HPDE6-E6E7 (cell line): Measurements from ENCODE around the gene NDUFC1.
A peak's percentile ranks its signal among the peaks of the same experiment; 100 is the strongest.

Source experiments
- DNase-seq: peaks from one replicate; pipeline ENCODE4 v3.0.0; 2011; ENCODE audit warnings: missing footprints; ENCODE audit errors: extremely low spot score

NDUFC1 gene

DNA sequence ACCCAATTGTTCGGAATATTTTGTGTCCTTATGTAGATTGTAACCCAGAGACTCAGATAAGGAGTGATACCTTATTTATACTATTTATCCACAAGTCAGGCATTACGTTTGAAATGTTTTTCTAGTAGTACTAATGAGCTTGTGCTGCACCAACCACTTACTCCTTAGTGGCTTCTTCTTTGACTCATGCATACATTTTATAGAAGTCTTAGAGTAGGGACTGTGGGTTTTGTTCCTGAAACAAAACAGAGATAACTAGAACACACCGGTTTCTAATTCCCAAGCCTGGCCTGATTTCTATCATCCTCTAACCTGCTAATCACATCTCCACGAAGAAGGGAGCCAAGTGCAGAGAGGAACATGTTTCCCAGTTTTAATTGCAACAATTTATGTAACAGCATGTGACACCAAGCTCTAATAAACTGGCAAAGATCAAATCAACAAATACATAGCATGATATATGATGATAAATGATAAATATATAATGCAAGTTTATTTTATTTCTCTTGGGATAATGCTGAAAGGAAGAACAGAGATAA lies 54.5 kb downstream of the NDUFC1 start:
- DNase-seq: no peak

GRCh38 chr4:139247241-139247640 lies 55.0 kb downstream of the NDUFC1 start:
- no peak for DNase-seq

DNA sequence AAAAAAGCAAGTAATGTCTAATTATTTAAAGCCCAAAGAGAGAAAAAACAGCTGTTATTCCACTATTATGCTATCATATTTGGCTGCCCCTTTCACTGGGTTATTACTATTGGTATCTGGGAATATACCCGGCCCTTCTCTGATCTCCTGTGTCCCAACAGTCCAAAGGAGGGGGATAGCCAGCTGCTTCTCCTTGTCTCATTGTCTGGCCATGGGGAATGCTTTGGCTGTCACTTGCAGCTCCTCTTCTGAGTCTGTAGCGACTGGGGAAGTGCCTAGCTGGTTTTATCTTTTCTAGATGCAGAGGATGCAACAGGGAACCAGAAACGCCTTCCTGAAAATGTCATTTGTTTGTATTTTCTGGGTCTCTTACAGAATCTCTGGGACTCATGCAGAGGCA lies 56.1 kb downstream of the NDUFC1 start:
- no peak for DNase-seq

GRCh38 chr4:139245590-139245989 lies 56.7 kb downstream of the NDUFC1 start:
- DNase-seq: no peak

DNA sequence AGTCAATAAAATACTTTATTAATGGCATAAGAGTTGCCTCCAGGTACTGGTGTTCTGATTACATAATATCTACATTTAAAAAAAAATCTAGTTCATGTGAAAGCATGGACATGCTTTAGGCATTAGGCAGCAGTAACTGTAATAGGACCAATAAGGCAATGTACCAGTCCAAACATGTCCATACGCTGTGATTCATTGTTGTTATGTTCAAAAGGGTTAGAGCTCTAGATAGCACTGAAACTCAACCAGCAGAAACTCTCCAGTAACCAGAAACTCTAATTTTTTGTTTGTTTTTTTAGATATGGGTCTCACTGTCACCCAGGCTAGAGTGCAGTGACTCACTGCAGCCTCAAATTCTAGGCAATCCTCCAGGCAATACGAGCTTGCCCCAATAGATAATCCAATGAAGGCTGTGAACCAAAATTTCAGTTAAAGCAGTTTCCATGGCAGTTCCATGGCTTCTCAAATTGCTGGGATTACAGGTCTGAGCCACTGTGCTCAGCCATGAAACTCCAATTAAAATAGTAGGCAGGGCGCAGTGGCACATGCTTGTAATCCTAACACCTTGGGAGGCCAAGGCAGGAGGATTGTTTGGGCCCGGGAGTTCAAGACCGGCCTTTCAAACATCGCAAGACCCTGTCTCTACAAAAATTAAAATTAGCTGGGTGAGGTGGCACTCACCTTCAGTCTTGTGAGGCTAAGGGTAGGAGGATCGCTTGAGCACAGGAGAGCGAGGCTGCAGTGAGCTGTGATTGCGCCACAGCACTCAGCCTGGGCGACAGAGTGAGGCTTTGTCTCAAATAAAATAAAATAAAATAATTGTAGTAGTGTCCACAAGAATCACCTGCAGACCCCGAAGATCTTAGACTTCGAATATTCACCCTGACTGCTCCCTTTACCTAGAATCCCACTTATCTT lies 58.6 kb downstream of the NDUFC1 start:
- peak; percentile 81 for DNase-seq

DNA sequence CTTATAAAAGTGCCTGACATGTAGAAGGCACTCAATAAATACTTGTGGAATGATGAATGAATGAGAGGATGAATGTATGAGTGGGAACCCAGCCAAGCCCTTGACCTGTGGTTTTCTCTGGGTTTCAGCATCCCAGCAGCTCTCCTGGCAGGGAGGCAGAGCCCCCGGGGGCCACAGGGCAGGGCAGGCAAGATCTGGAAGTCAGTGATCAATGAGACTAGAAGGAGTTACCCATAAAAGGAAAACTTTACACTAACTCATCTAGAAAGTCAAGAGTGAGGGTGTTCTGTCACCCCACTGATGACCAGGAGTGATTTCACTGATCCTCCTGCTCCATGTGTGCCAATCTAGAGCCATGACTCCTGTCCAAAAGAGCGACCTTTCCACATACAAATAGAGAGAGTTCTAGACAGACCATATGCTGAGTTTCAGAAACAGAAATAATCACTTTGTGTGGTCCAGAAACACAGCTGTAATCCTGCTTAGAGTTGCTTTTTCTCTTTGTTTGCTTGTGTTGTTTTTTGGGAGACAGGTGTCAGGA lies 59.7 kb downstream of the NDUFC1 start:
- peak; percentile 36 for DNase-seq

GRCh38 chr4:139241784-139242151 lies 60.5 kb downstream of the NDUFC1 start:
- DNase-seq: no peak

- DNase-seq: no peak
Measured at GRCh38 chr4:139241086-139241783, 61.0 kb downstream of the NDUFC1 start.
